Endodermal cell (in vitro differentiated cells): ENCODE data around the gene PTPRR. TPM values are rescaled to one million over a fixed set of nuclear protein-coding genes. Genes with fewer than 3 reads are reported as not detected.

ENCODE experiments used
- DNase-seq: peaks from one replicate; pipeline ENCODE4 v3.0.0-alpha.2; 2017
- H3K27ac ChIP-seq: 2 replicates; pipeline ENCODE4 v1.5.1; 2013; ENCODE audit warnings: mild to moderate bottlenecking, low read depth, low read length, moderate library complexity
- H3K27me3 ChIP-seq: 2 replicates; pipeline ENCODE4 v1.6.1; 2013; ENCODE audit warnings: mild to moderate bottlenecking, low read length, moderate library complexity; ENCODE audit not compliant: insufficient read depth, control insufficient read depth, poor library complexity, severe bottlenecking
- H3K36me3 ChIP-seq: 2 replicates; pipeline ENCODE4 v1.7.0; 2013; ENCODE audit warnings: mild to moderate bottlenecking, low read length, moderate library complexity; ENCODE audit not compliant: control insufficient read depth, insufficient read depth
- H3K4me1 ChIP-seq: one replicate; pipeline ENCODE4 v1.7.0; 2013; ENCODE audit warnings: low read length; ENCODE audit not compliant: control insufficient read depth, insufficient read depth
- H3K4me3 ChIP-seq: 2 replicates; pipeline ENCODE4 v1.5.1; 2013; ENCODE audit warnings: mild to moderate bottlenecking, low read length, moderate library complexity
- H3K9ac ChIP-seq: 2 replicates; pipeline ENCODE4 v1.6.1; 2013; ENCODE audit warnings: mild to moderate bottlenecking, low read length, moderate library complexity; ENCODE audit not compliant: poor library complexity, severe bottlenecking; ENCODE audit errors: extremely low read depth
- H3K9me3 ChIP-seq: 2 replicates; pipeline ENCODE4 v1.6.1; 2013; ENCODE audit warnings: mild to moderate bottlenecking, low read length, moderate library complexity; ENCODE audit not compliant: control insufficient read depth
- H3K27ac Mint-ChIP-seq: 2 replicates; pipeline ENCODE4 v1.8.0; 2020; ENCODE audit warnings: mixed read lengths
- H3K27me3 Mint-ChIP-seq: 2 replicates; pipeline ENCODE4 v1.8.0; 2021; ENCODE audit warnings: mild to moderate bottlenecking, mixed read lengths; ENCODE audit not compliant: insufficient read depth
- H3K36me3 Mint-ChIP-seq: 2 replicates; pipeline ENCODE4 v1.8.0; 2020; ENCODE audit warnings: low read depth, mixed read lengths
- H3K4me1 Mint-ChIP-seq: 2 replicates; pipeline ENCODE4 v1.8.0; 2020; ENCODE audit warnings: mixed read lengths
- H3K4me3 Mint-ChIP-seq: 2 replicates; pipeline ENCODE4 v1.8.0; 2020; ENCODE audit warnings: mild to moderate bottlenecking, moderate library complexity, mixed read lengths
- H3K9me3 Mint-ChIP-seq: 2 replicates; pipeline ENCODE4 v1.8.0; 2020; ENCODE audit warnings: mild to moderate bottlenecking, mixed read lengths
- CTCF ChIP-seq: fragments of 200-600 bp; sonication (generic); conservative IDR thresholded peaks from 2 replicates; pipeline ENCODE4 v1.5.0; 2021; ENCODE audit warnings: antibody characterized with exemption, mild to moderate bottlenecking
- WGBS, 2 experiments: methylation state at CpG; one replicate each; pipeline versions ENCODE4 v1.1.5 to v1.1.7; 2013; ENCODE audit warnings: missing lambda C conversion rate in 2 of 2, mixed read lengths in 1 of 2; ENCODE audit not compliant: insufficient coverage in 1 of 2, insufficient read length in 1 of 2; 5-methylcytosine and 5-hydroxymethylcytosine counted together
- total RNA-seq, 2 donors: library from RNA; stranded (reverse); fragmentation: NEBNext Ultra II Directional in 1 of 2; extraction: Animal tissue kit (Norgen Biotek cat#: 25700) in 1 of 2; gene quantifications; 2 replicates in 1 of 2; 3 replicates in 1 of 2; pipeline ENCODE4 v1.2.1, GENCODE V29; 2021

The PTPRR gene
- total RNA-seq, 2 donors from 2014 or later, result 0.27 to 0.40 TPM

GRCh38 chr12:70660002-70660604 lies 260.4 kb downstream of the PTPRR start:
- Mint-ChIP-seq H3K4me3 (no peak overlapping the region), H3K9me3 (no peaks in the 10 kb centered on the region), H3K27ac (no peak overlapping the region), H3K27me3 (no peaks in the 10 kb centered on the region), H3K4me1 (peaks cover 15% of the 10 kb centered on the region), H3K36me3 (no peaks in the 10 kb centered on the region)
- WGBS, 2 experiments, result 90 to 100% methylated on average over 2 to 4 of the region's 5 CpGs
- no peaks in the 10 kb centered on the region for H3K36me3 ChIP-seq
- no peak for TF ChIP-seq CTCF
- H3K9me3 ChIP-seq, result no peaks in the 10 kb centered on the region
- H3K27ac ChIP-seq, result no peak overlapping the region
- H3K4me1 ChIP-seq, result no peaks in the 10 kb centered on the region
- H3K27me3 ChIP-seq, result no peaks in the 10 kb centered on the region
- H3K4me3 ChIP-seq, result no peak overlapping the region
- no peak overlapping the region for H3K9ac ChIP-seq
- DNase-seq, result no peak

GRCh38 chr12:70659077-70659606 lies 261.4 kb downstream of the PTPRR start:
- Mint-ChIP-seq H3K9me3 (no peaks in the 10 kb centered on the region), H3K4me3 (no peak overlapping the region), H3K27ac (no peak overlapping the region), H3K4me1 (peaks cover 8% of the 10 kb centered on the region), H3K27me3 (no peaks in the 10 kb centered on the region), H3K36me3 (no peaks in the 10 kb centered on the region)
- Histone ChIP-seq H3K9ac (no peak overlapping the region), H3K27ac (no peak overlapping the region), H3K27me3 (no peaks in the 10 kb centered on the region), H3K36me3 (no peaks in the 10 kb centered on the region), H3K4me3 (no peak overlapping the region), H3K9me3 (no peaks in the 10 kb centered on the region), H3K4me1 (no peaks in the 10 kb centered on the region)
- 88 to 95% methylated on average over 5 to 6 of the region's 6 CpGs for WGBS, 2 experiments
- DNase-seq, result no peak
- TF ChIP-seq CTCF, result no peak

GRCh38 chr12:70657616-70658286 lies 262.8 kb downstream of the PTPRR start:
- Mint-ChIP-seq H3K9me3 (no peaks in the 10 kb centered on the region), H3K27ac (no peak overlapping the region), H3K36me3 (no peaks in the 10 kb centered on the region), H3K4me3 (no peak overlapping the region), H3K4me1 (peaks cover 6% of the 10 kb centered on the region), H3K27me3 (no peaks in the 10 kb centered on the region)
- no peak for DNase-seq
- TF ChIP-seq CTCF, result no peak
- 86 to 91% methylated on average over 4 of the region's 4 CpGs for WGBS, 2 experiments
- Histone ChIP-seq H3K4me1 (no peaks in the 10 kb centered on the region), H3K27ac (no peak overlapping the region), H3K36me3 (no peaks in the 10 kb centered on the region), H3K27me3 (no peaks in the 10 kb centered on the region), H3K9me3 (no peaks in the 10 kb centered on the region), H3K9ac (no peak overlapping the region), H3K4me3 (no peak overlapping the region)
